ENCODE measurements around the gene TMEM178B. TPM values are rescaled to one million over a fixed set of nuclear protein-coding genes. Genes with fewer than 3 reads are reported as not detected.

The TMEM178B gene
- total and polyA plus RNA-seq, 9 of the 15 experiments (the other 6 are each of a cell fraction or from before 2014, with no cell fraction given) = under 0.01 to 0.03 (median 0.01) TPM; not detected in 5

DNA sequence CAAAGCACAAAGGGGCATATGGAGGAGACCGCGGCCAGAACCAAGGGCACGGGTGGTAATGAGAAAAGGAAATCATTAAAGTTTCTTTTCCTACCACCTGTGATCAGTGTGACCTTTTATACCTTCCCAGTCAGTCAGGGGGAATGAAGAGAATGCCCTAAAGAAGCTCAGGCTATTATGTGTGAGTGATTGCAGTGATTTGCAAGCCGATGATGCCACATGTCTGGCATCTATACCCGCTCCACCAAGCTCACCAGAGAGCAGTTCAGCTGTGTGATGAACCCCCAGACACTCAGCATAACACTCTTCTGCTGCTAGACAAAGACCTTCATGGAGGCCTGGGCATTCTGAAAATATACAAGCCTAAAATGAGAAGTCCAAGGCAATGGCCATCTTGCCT, 371.1 kb downstream of the TMEM178B start:
- TF ChIP-seq NR2F6 (CRISPR knock-in tag; IDR thresholded peaks at IDR 0.05) (no peak), TRIM28 (IDR thresholded peaks at IDR 0.05) (no peak), ZKSCAN1 (IDR thresholded peaks at IDR 0.05; ENCODE audit: low read depth, low read length) (no peak), ARID1B (IDR thresholded peaks at IDR 0.05) (no peak), HNRNPLL (IDR thresholded peaks at IDR 0.05; ENCODE audit: low read depth, low read length, poor library complexity, severe bottlenecking) (no peak), KAT7 (CRISPR knock-in tag; IDR thresholded peaks at IDR 0.05; ENCODE audit: borderline replicate concordance) (no peak), THRB (CRISPR knock-in tag; conservative IDR thresholded peaks at IDR 0.05) (no peak)
- TF ChIP-seq, protein P1, sequence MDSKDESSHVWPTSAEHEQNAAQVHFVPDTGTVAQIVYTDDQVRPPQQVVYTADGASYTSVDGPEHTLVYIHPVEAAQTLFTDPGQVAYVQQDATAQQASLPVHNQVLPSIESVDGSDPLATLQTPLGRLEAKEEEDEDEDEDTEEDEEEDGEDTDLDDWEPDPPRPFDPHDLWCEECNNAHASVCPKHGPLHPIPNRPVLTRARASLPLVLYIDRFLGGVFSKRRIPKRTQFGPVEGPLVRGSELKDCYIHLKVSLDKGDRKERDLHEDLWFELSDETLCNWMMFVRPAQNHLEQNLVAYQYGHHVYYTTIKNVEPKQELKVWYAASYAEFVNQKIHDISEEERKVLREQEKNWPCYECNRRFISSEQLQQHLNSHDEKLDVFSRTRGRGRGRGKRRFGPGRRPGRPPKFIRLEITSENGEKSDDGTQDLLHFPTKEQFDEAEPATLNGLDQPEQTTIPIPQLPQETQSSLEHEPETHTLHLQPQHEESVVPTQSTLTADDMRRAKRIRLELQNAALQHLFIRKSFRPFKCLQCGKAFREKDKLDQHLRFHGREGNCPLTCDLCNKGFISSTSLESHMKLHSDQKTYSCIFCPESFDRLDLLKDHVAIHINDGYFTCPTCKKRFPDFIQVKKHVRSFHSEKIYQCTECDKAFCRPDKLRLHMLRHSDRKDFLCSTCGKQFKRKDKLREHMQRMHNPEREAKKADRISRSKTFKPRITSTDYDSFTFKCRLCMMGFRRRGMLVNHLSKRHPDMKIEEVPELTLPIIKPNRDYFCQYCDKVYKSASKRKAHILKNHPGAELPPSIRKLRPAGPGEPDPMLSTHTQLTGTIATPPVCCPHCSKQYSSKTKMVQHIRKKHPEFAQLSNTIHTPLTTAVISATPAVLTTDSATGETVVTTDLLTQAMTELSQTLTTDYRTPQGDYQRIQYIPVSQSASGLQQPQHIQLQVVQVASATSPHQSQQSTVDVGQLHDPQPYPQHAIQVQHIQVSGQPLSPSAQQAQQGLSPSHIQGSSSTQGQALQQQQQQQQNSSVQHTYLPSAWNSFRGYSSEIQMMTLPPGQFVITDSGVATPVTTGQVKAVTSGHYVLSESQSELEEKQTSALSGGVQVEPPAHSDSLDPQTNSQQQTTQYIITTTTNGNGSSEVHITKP (IDR thresholded peaks at IDR 0.05; ENCODE audit: partially characterized antibody) = no peak
- TF ChIP-seq, protein P2, sequence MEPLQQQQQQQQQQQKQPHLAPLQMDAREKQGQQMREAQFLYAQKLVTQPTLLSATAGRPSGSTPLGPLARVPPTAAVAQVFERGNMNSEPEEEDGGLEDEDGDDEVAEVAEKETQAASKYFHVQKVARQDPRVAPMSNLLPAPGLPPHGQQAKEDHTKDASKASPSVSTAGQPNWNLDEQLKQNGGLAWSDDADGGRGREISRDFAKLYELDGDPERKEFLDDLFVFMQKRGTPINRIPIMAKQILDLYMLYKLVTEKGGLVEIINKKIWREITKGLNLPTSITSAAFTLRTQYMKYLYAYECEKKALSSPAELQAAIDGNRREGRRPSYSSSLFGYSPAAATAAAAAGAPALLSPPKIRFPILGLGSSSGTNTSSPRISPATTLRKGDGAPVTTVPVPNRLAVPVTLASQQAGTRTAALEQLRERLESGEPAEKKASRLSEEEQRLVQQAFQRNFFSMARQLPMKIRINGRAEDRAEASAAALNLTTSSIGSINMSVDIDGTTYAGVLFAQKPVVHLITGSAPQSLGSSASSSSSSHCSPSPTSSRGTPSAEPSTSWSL (CRISPR knock-in tag; IDR thresholded peaks at IDR 0.05; ENCODE audit: borderline replicate concordance) = no peak
- no TSS peak for BruUV-seq (replicated peaks)
- no peak for FAIRE-seq
- DNase-seq (ENCODE audit: extremely low read depth in 1 of 4, low spot score in 3 of 4) = no peak
- H2AFZ ChIP-seq (ENCODE audit: low read depth, low read length) = no peak overlapping the region
- intact Hi-C loops (cut with micrococcal nuclease) (no loop called here), in situ Hi-C loops (cut with MboI) (no loop called here)
- H3K4me1 ChIP-seq (replicated peaks in 1 of 2; ENCODE audit: control insufficient read depth in 2 of 2, insufficient read depth in 2 of 2, low read length in 2 of 2) = no peaks in the 10 kb centered on the region
- ATAC-seq = no peak
- no peak overlapping the region for H3K4me3 ChIP-seq
- ChIA-PET POLR2A (interaction anchor here (0.6 to 0.8 kb wide), 2 partner anchors 14 to 57 kb away, joined by 4 read pairs; no protein-coding TSS in a partner anchor), CTCF (ENCODE audit: low intra/inter-chr PET ratio) (no interaction called here)
- H3K27me3 ChIP-seq (ENCODE audit: control insufficient read depth in 2 of 2, insufficient read depth in 2 of 2, low read length in 2 of 2) = peaks cover 0 to 24% of the 10 kb centered on the region in 2 experiments; a peak in 4 of 5 replicates
- no peak overlapping the region for H3K9ac ChIP-seq (ENCODE audit: insufficient read depth in 1 of 2, low read depth in 2 of 2, low read length in 2 of 2)
- no peaks in the 10 kb centered on the region for H3K79me2 ChIP-seq (ENCODE audit: control insufficient read depth, insufficient read depth, low read length)
- 0% methylated on average over 5 of the region's 5 CpGs for WGBS (ENCODE audit: insufficient coverage, low coverage, missing lambda C conversion rate)
- H3K4me2 ChIP-seq (ENCODE audit: insufficient read depth, low read length) = no peak overlapping the region
- H3K36me3 ChIP-seq (ENCODE audit: control insufficient read depth, insufficient read depth, low read length) = no peaks in the 10 kb centered on the region
- no peak overlapping the region for H3K27ac ChIP-seq (ENCODE audit: extremely low read depth, low read depth, low read length)
- H4K20me1 ChIP-seq (replicated peaks; ENCODE audit: control insufficient read depth, insufficient read depth, low read length) = 0 out of 2 replicates have a peak, but pooled peaks cover 6% of the 10 kb centered on the region
- H3K9me3 ChIP-seq (replicated peaks; ENCODE audit: control insufficient read depth, insufficient read depth, low read depth, low read length) = no peaks in the 10 kb centered on the region
- H3K9me1 ChIP-seq (ENCODE audit: control insufficient read depth, insufficient read depth, low read length) = no peaks in the 10 kb centered on the region
